Measurements from ENCODE around the gene MFRP. TPM values are rescaled to one million over a fixed set of nuclear protein-coding genes. Genes with fewer than 3 reads are reported as not detected.

Gene MFRP
- total RNA-seq, 2 donors from 2014 or later, result not detected

- no peak overlapping the region for H3K4me3 ChIP-seq
- H3K36me3 ChIP-seq, result no peaks in the 10 kb centered on the region
- H3K27ac ChIP-seq, result peak overlapping the region; percentile 94
- H3K4me1 ChIP-seq, result peaks cover 0 to 86% of the 10 kb centered on the region in 2 donors
- TF ChIP-seq, protein P1, sequence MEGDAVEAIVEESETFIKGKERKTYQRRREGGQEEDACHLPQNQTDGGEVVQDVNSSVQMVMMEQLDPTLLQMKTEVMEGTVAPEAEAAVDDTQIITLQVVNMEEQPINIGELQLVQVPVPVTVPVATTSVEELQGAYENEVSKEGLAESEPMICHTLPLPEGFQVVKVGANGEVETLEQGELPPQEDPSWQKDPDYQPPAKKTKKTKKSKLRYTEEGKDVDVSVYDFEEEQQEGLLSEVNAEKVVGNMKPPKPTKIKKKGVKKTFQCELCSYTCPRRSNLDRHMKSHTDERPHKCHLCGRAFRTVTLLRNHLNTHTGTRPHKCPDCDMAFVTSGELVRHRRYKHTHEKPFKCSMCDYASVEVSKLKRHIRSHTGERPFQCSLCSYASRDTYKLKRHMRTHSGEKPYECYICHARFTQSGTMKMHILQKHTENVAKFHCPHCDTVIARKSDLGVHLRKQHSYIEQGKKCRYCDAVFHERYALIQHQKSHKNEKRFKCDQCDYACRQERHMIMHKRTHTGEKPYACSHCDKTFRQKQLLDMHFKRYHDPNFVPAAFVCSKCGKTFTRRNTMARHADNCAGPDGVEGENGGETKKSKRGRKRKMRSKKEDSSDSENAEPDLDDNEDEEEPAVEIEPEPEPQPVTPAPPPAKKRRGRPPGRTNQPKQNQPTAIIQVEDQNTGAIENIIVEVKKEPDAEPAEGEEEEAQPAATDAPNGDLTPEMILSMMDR (IDR thresholded peaks at IDR 0.05), result peak; percentile 79 to 91
- H3K9me3 ChIP-seq, result no peaks in the 10 kb centered on the region
- DNase-seq (ENCODE audit: low spot score), result no peak
- H3K27me3 ChIP-seq, result no peaks in the 10 kb centered on the region
Measured at GRCh38 chr11:119373921-119374631, 27.6 kb upstream of the MFRP start.

DNA sequence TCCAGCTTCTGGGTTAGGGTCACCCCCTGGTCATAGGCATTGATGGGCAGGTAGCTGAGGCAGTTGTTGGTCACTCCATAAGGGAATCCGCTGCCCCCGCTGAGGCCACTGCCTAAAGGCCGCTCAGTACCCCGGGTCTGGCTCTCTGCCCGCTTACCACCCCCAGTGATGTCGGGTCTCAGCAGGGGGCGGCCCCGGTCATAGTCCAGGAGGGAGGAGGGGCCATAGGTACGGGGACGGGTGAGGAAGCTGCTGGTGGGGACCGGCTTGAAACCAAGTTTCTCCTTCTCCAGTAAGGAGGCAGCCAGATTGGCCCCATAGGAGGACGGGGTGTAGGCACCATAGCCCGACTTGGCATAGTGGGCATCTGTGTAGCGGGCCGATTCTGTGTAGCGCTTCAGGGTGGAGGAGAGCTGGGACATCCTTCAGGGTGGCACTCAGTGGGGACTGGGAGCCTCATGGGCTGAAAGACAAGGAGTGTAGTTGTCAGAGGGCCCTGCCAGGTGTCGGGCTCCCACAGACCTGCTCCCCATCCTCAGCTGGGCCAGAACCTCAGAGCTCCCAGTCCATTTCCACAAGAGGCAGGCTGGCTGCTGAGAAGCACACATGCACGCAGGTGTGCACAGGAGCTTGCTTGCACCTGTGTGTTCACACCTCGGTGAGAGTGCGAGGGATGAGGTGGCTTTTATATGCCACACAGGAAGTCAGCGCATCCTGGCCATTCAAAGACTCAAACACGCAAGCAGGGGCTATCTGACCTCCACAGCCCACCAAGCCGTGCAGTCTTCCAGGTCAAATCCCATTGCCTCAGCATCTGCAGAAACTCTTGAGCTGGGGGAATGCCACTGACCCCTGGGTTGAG lies 26.8 kb upstream of the MFRP start:
- H3K36me3 ChIP-seq, result no peaks in the 10 kb centered on the region
- TF ChIP-seq, protein P1 (IDR thresholded peaks at IDR 0.05), result no peak
- H3K27ac ChIP-seq, result peak overlapping the region; percentile 94
- DNase-seq (ENCODE audit: low spot score), result no peak
- no peaks in the 10 kb centered on the region for H3K9me3 ChIP-seq
- no peaks in the 10 kb centered on the region for H3K27me3 ChIP-seq
- H3K4me1 ChIP-seq, result peaks cover 0 to 94% of the 10 kb centered on the region in 2 donors
- H3K4me3 ChIP-seq, result no peak overlapping the region

DNA sequence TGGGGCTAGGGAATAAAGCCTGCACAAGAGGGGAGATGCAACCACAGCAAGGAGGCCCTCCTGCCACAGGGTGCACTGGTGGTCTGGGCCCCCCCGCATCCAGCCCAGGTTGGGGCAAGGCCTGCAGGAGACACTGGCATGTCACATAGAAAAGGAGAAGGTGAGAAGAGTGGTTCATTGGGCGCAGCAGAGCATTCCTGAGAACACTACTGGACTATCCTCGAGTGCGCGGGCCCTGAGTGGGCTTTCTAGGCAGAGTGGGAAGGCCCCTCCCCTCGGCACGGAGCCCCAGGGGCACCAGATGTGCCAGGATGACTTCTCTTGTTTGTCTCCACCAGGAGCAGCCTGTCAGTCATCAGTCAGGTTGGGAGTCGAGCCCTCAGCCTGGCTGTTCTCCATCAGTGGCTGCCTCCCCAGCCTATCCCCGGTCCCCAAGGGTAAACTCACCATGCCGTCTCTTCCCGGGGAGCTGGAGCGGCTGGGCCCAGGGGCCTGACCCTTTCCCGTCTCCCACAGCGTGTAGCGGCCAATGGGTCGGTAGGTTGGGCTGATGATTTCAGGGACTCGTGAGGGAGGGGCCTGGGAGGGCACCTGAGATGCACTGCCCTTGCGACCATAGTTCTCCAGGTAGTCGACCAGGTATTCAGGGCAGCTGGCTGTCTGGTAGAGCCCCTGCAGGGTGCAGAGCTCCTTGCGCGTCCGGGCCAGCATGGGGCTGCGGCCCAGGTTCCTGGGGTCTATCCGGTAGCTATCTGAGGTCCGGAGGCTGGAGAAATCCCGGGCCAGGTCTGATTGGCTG lies 26.0 kb upstream of the MFRP start:
- peaks cover 0 to 98% of the 10 kb centered on the region in 2 donors for H3K4me1 ChIP-seq
- peak overlapping the region; percentile 94 for H3K27ac ChIP-seq
- H3K9me3 ChIP-seq, result no peaks in the 10 kb centered on the region
- H3K36me3 ChIP-seq, result no peaks in the 10 kb centered on the region
- no peak overlapping the region for H3K4me3 ChIP-seq
- TF ChIP-seq, protein P1 (IDR thresholded peaks at IDR 0.05), result no peak
- no peak for DNase-seq (ENCODE audit: low spot score)
- H3K27me3 ChIP-seq, result no peaks in the 10 kb centered on the region

- no peaks in the 10 kb centered on the region for H3K9me3 ChIP-seq
- no peaks in the 10 kb centered on the region for H3K36me3 ChIP-seq
- no peaks in the 10 kb centered on the region for H3K27me3 ChIP-seq
- TF ChIP-seq, protein P1 (IDR thresholded peaks at IDR 0.05), result peak in 1 of 2 donors; percentile 46
- peak overlapping the region; percentile 94 for H3K27ac ChIP-seq
- DNase-seq (ENCODE audit: low spot score), result no peak
- peaks cover 0 to 99% of the 10 kb centered on the region in 2 donors for H3K4me1 ChIP-seq
- H3K4me3 ChIP-seq, result no peak overlapping the region
Measured at GRCh38 chr11:119371778-119372182, 25.3 kb upstream of the MFRP start.

- H3K27me3 ChIP-seq, result no peaks in the 10 kb centered on the region
- DNase-seq (ENCODE audit: low spot score), result no peak
- H3K4me3 ChIP-seq, result no peak overlapping the region
- H3K4me1 ChIP-seq, result peaks cover 0 to 99% of the 10 kb centered on the region in 2 donors
- peak overlapping the region; percentile 94 for H3K27ac ChIP-seq
- no peaks in the 10 kb centered on the region for H3K36me3 ChIP-seq
- TF ChIP-seq, protein P1 (IDR thresholded peaks at IDR 0.05), result no peak
- H3K9me3 ChIP-seq, result no peaks in the 10 kb centered on the region
Measured at GRCh38 chr11:119371067-119371601, 24.6 kb upstream of the MFRP start.
